Liver (tissue), 3 donors: ENCODE data around the gene RNF217.

Experiments
- RAD21 ChIP-seq, 2 donors: IDR thresholded peaks; 2 replicates each; pipeline ENCODE4 v1.6.1; 2016; ENCODE audit warnings: antibody characterized with exemption in 2 of 2, mild to moderate bottlenecking in 2 of 2
- TAF1 ChIP-seq: conservative IDR thresholded peaks from 2 replicates; pipeline ENCODE4 v1.6.1; 2016; ENCODE audit warnings: antibody characterized with exemption, mild to moderate bottlenecking
- TF ChIP-seq, protein P1 (sequence below): fragments of 150-350 bp; IDR thresholded peaks from 2 replicates; pipeline ENCODE4 v1.5.1; 2017; ENCODE audit warnings: improper control_type of control experiment, low read depth, low read length; ENCODE audit not compliant: missing input control
- TF ChIP-seq, protein P2 (sequence below): IDR thresholded peaks from 2 replicates; pipeline ENCODE4 v1.6.1; 2016; ENCODE audit warnings: antibody characterized with exemption
- donor health status: healthy.
- donor health status: healthy.

DNA sequence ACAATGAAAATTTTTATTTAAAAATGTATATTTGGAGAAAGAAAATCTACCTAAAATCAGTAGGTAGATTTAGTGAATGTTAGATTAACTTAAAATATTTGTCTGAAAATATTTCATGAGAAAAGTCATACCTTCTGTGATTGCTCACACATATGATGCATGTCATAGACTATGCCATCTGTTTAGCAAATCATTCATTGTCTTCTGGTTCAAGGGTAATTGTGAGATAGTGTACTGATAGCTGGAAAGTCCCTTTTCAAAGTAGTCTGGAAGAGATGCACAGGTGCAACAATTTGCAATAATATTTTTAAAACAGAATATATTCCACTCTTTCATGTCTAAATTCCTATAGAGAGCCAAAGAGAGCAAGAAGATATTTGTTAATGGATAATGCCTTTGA, 21.0 kb upstream of the RNF217 start:
- TF ChIP-seq, protein P1, sequence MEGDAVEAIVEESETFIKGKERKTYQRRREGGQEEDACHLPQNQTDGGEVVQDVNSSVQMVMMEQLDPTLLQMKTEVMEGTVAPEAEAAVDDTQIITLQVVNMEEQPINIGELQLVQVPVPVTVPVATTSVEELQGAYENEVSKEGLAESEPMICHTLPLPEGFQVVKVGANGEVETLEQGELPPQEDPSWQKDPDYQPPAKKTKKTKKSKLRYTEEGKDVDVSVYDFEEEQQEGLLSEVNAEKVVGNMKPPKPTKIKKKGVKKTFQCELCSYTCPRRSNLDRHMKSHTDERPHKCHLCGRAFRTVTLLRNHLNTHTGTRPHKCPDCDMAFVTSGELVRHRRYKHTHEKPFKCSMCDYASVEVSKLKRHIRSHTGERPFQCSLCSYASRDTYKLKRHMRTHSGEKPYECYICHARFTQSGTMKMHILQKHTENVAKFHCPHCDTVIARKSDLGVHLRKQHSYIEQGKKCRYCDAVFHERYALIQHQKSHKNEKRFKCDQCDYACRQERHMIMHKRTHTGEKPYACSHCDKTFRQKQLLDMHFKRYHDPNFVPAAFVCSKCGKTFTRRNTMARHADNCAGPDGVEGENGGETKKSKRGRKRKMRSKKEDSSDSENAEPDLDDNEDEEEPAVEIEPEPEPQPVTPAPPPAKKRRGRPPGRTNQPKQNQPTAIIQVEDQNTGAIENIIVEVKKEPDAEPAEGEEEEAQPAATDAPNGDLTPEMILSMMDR, result no peak
- TF ChIP-seq RAD21 (IDR thresholded peaks at IDR 0.05), result no peak
- no peak for TF ChIP-seq TAF1
- TF ChIP-seq, protein P2, sequence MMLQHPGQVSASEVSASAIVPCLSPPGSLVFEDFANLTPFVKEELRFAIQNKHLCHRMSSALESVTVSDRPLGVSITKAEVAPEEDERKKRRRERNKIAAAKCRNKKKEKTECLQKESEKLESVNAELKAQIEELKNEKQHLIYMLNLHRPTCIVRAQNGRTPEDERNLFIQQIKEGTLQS, result no peak
